Measurements from ENCODE around the gene HOXD9.

DNA sequence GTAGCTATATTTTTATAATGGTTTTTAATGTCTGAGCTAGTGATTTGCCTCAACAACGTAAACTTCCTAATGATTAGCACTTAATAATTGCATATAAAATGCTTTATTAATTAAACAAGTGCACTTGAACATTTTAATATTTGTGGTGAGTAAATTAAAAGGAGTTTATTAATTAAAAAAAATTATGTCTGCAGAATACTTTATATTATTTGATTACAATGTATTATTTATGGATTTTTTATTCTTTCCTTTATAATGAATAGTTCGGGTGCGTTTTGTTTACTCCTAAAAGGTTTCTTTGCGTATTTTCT is 9.3 kb downstream of the HOXD9 start:
- TF ChIP-seq EZH2 (IDR thresholded peaks at IDR 0.05): no peak
- TF ChIP-seq, protein P1, sequence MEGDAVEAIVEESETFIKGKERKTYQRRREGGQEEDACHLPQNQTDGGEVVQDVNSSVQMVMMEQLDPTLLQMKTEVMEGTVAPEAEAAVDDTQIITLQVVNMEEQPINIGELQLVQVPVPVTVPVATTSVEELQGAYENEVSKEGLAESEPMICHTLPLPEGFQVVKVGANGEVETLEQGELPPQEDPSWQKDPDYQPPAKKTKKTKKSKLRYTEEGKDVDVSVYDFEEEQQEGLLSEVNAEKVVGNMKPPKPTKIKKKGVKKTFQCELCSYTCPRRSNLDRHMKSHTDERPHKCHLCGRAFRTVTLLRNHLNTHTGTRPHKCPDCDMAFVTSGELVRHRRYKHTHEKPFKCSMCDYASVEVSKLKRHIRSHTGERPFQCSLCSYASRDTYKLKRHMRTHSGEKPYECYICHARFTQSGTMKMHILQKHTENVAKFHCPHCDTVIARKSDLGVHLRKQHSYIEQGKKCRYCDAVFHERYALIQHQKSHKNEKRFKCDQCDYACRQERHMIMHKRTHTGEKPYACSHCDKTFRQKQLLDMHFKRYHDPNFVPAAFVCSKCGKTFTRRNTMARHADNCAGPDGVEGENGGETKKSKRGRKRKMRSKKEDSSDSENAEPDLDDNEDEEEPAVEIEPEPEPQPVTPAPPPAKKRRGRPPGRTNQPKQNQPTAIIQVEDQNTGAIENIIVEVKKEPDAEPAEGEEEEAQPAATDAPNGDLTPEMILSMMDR (IDR thresholded peaks at IDR 0.05): no peak

All from neural progenitor cell (in vitro differentiated cells).